ENCODE measurements around the gene PPTC7.

DNA sequence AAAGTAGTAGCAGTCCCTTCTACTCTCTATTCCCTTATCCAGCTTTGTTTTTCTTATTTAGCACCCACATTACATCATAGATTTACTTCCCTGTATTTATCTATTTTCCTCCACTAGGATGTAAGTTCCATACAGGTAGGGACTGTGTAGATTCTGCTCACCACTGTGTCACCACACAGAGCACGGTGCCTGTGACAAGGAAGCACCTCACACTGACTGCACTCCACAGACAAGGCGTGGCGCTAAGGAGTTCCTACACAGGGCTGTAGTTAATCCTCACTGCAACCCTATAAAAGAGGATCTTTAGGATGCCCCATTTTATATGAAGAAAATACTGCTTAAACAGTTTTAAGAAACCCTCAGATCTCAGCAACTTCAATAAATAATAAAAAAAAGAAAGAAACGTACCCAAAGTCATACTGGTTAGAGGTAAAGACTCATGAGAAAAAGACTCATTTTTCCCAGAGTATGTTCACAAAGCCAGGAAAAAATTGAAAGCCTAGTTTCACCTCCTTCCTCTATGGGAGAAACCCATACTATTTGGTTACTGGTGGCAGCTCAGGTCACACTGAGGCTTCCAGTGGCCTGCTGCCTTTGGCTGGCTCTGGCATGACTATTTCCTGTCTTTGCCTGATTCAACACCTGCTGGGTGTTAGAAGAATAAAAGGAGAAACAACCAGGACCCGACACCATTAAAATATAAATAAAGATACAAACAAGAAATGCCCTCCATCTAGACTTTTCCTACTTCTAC is 44.1 kb downstream of the PPTC7 start:
- TF ChIP-seq, protein P1, sequence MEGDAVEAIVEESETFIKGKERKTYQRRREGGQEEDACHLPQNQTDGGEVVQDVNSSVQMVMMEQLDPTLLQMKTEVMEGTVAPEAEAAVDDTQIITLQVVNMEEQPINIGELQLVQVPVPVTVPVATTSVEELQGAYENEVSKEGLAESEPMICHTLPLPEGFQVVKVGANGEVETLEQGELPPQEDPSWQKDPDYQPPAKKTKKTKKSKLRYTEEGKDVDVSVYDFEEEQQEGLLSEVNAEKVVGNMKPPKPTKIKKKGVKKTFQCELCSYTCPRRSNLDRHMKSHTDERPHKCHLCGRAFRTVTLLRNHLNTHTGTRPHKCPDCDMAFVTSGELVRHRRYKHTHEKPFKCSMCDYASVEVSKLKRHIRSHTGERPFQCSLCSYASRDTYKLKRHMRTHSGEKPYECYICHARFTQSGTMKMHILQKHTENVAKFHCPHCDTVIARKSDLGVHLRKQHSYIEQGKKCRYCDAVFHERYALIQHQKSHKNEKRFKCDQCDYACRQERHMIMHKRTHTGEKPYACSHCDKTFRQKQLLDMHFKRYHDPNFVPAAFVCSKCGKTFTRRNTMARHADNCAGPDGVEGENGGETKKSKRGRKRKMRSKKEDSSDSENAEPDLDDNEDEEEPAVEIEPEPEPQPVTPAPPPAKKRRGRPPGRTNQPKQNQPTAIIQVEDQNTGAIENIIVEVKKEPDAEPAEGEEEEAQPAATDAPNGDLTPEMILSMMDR (IDR thresholded peaks at IDR 0.05; ENCODE audit: low read depth, low read length, poor library complexity, severe bottlenecking), result no peak
- no peak for TF ChIP-seq EZH2phosphoT487 (IDR thresholded peaks at IDR 0.05; ENCODE audit: borderline replicate concordance, low read length)

Measured in DOHH2 (cell line).